Thoracic aorta (tissue), 2 donors: ENCODE results near the gene CEND1. TPM values are rescaled to one million over a fixed set of nuclear protein-coding genes. Genes with fewer than 3 reads are reported as not detected.

Experiments used
- ATAC-seq: fragments of 150-250 bp; one replicate; pipeline ENCODE4 v1.8.0; 2017; ENCODE audit warnings: low read depth; ENCODE audit not compliant: insufficient number of reproducible peaks, low FRiP score
- DNase-seq: peaks from one replicate; pipeline ENCODE4 v3.0.0-alpha.2; 2020; ENCODE audit warnings: low spot score
- H3K27ac ChIP-seq, 2 donors: fragments of 200-600 bp; sonication (generic); 1 replicate in 1 of 2; 2 replicates in 1 of 2; pipeline ENCODE4 v1.5.1; 2016; ENCODE audit warnings: mild to moderate bottlenecking in 2 of 2, moderate library complexity in 2 of 2
- H3K27me3 ChIP-seq: fragments of 200-600 bp; sonication (generic); replicated peaks from 2 replicates; pipeline ENCODE4 v1.6.0; 2016; ENCODE audit warnings: mild to moderate bottlenecking; ENCODE audit not compliant: insufficient read depth
- H3K36me3 ChIP-seq: fragments of 200-600 bp; sonication (generic); one replicate; pipeline ENCODE4 v1.5.1; 2016
- H3K4me1 ChIP-seq, 2 donors: fragments of 200-600 bp; sonication (generic); 1 replicate in 1 of 2; 2 replicates in 1 of 2; pipeline versions ENCODE4 v1.5.1 to v1.6.0; 2016; ENCODE audit warnings: low read depth in 2 of 2, mild to moderate bottlenecking in 1 of 2; ENCODE audit not compliant: control insufficient read depth in 1 of 2
- H3K4me3 ChIP-seq: fragments of 200-600 bp; sonication (generic); 2 replicates; pipeline ENCODE4 v1.5.1; 2016; ENCODE audit warnings: mild to moderate bottlenecking
- H3K9me3 ChIP-seq: fragments of 200-600 bp; sonication (generic); 2 replicates; pipeline ENCODE4 v1.5.1; 2016
- CTCF ChIP-seq: fragments of 200-600 bp; sonication (generic); IDR thresholded peaks from one replicate; pipeline ENCODE4 v1.5.1; 2019; ENCODE audit warnings: antibody characterized with exemption
- total RNA-seq, 2 donors: library from RNA; depleted of rRNA; stranded (reverse); fragments of >200 nt; gene quantifications; one replicate each; pipeline versions ENCODE4 v1.1.0 to v1.2.3, GENCODE V29; 2016

Gene CEND1
- total RNA-seq, 2 donors from 2014 or later: not detected

GRCh38 chr11:809287-810039, 19.6 kb upstream of the CEND1 start, which contains the start of gene RPLP2:
RPLP2 (plus strand) TSS chr11:809967; CDS start chr11:810235, 268 bp downstream.
- Histone ChIP-seq H3K27me3 (no peaks in the 10 kb centered on the region), H3K4me3 (peak within 1 kb of the TSS; percentile 90), H3K27ac (peak within 1 kb of the TSS; percentile 87 to 98), H3K36me3 (peaks cover 27% of the 10 kb centered on the region), H3K4me1 (peaks cover 17 to 34% of the 10 kb centered on the region in 2 donors), H3K9me3 (no peaks in the 10 kb centered on the region)
- DNase-seq (peak; percentile 89), ATAC-seq (peak; percentile 89)
- TF ChIP-seq CTCF: no peak

GRCh38 chr11:808427-809286, 18.8 kb upstream of the CEND1 start:
- Histone ChIP-seq H3K36me3 (peaks cover 25% of the 10 kb centered on the region), H3K27ac (peak overlapping the region; percentile 87 to 98), H3K4me3 (peak overlapping the region; percentile 90), H3K9me3 (no peaks in the 10 kb centered on the region), H3K27me3 (no peaks in the 10 kb centered on the region), H3K4me1 (peaks cover 22 to 42% of the 10 kb centered on the region in 2 donors)
- no peak for TF ChIP-seq CTCF
- ATAC-seq: no peak
- DNase-seq: no peak

GRCh38 chr11:804599-804964, 14.7 kb upstream of the CEND1 start:
- no peak for TF ChIP-seq CTCF
- Histone ChIP-seq H3K27me3 (no peaks in the 10 kb centered on the region), H3K9me3 (no peaks in the 10 kb centered on the region), H3K27ac (peak overlapping the region; percentile 4 to 90), H3K36me3 (peaks cover 18% of the 10 kb centered on the region), H3K4me3 (peak overlapping the region; percentile 81), H3K4me1 (peaks cover 14 to 37% of the 10 kb centered on the region in 2 donors)
- ATAC-seq (no peak), DNase-seq (no peak)

- Histone ChIP-seq H3K4me1 (peaks cover 14 to 36% of the 10 kb centered on the region in 2 donors), H3K36me3 (peaks cover 18% of the 10 kb centered on the region), H3K4me3 (peak overlapping the region; percentile 81), H3K27me3 (no peaks in the 10 kb centered on the region), H3K9me3 (no peaks in the 10 kb centered on the region), H3K27ac (peak overlapping the region in 1 of 2 donors; percentile 4)
- ATAC-seq: no peak
- no peak for DNase-seq
- no peak for TF ChIP-seq CTCF
These were observed 14.1 kb upstream of the CEND1 start for GRCh38 chr11:803770-804598.

GRCh38 chr11:803467-803742, 13.5 kb upstream of the CEND1 start:
- no peaks in the 10 kb centered on the region for H3K9me3 ChIP-seq
- TF ChIP-seq CTCF: no peak
- ATAC-seq: no peak
- H3K27ac ChIP-seq: no peak overlapping the region
- H3K27me3 ChIP-seq: no peaks in the 10 kb centered on the region
- no peak overlapping the region for H3K4me3 ChIP-seq
- H3K36me3 ChIP-seq: peaks cover 18% of the 10 kb centered on the region
- no peak for DNase-seq
- peaks cover 11 to 31% of the 10 kb centered on the region in 2 donors for H3K4me1 ChIP-seq
